Activated effector memory CD4-positive, alpha-beta T cell treated with Interleukin-2 at 50 U/mL for 16 hours (primary cell): Measurements from ENCODE around the gene STMN3.

Experiments
- DNase-seq: peaks from one replicate; pipeline ENCODE4 v3.0.0-alpha.2; 2020

Gene STMN3

GRCh38 chr20:63606686-63607085, 46.5 kb downstream of the STMN3 start:
- no peak for DNase-seq

- DNase-seq: no peak
Observed at GRCh38 chr20:63602321-63602720, 50.9 kb downstream of the STMN3 start.

DNA sequence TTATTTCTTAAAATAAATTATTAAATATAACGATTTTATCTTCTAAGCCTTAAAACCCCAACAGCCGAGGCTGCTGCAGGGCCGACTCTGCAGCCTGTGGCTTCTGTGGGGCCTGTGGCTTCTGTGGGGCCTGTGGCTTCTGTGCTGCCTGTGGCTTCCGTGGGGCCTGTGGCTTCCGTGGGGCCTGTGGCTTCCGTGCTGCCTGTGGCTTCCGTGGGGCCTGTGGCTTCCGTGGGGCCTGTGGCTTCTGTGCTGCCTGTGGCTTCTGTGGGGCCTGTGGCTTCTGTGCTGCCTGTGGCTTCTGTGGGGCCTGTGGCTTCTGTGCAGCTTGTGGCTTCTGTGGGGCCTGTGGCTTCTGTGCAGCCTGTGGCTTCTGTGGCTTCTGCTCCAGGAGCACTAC, 51.5 kb downstream of the STMN3 start:
- DNase-seq: peak; percentile 25

DNA sequence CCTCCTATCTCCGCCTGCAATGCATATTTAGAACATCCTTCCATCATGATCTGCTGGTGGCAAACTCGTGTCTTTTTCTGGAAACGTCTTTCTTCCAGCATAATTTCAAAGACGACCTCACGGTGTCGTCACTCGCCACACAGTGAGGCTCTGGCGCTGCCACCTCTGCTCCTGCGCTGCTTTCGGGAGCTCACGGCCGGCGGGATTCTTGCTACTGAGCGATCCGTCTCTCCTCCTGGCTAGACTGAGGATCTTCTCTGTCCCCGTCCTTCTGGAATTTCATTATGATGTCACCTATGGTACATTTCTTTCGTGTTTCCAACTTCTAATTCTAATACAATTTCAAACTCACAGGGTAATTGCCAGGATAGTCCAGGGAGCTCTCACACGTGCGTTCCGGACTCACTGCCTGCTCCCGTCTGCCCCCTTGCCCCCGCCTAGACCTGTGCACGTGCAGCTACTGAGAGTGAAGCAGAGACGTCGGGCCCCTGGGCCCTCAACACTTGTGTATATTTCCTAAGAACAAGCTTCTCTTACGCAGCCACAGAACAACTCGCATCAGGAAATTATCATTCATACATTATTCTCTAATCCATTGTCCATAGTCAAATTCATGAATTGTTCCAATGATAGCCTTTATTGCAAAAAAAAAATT, 53.7 kb downstream of the STMN3 start:
- DNase-seq: no peak

GRCh38 chr20:63598479-63599395, 54.5 kb downstream of the STMN3 start:
- no peak for DNase-seq

DNA sequence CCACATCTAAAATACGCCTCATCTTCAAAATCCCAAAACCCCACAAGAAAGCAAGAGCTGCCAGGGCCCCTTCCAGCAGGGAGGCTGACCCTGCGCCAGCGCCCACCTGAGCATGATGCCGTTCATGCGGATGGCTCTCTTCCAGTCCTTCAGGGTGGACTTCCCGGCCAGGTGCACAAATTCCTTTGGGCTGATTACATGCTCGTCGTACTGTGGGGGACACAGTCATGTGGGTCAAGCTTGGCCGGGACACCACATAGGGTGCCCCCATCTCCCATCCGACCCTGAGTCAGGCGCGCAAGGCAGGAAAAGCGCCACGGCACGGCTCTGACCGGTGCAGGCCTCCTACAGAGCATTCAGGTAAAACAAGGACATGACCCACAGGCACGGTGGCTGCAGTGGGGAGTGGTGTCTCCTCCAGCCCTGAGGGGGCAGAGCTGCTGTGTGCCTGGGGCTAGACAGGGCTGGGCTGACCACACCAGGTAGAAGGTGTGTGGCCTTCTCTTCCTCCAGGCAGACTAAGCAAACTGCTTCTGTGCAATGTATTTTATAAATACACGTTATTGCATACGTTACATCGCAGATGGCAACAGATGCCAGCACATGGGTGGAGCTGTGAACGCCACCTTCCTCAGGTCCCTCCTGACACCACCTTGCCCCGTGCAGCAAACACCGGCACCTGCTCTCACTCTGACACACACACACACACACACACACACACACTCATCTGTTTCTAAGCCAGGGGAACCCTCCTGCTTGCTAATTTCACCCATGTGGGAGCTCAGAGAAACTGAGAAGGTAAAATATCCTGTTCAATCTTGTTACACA, 55.4 kb downstream of the STMN3 start:
- DNase-seq: no peak

DNA sequence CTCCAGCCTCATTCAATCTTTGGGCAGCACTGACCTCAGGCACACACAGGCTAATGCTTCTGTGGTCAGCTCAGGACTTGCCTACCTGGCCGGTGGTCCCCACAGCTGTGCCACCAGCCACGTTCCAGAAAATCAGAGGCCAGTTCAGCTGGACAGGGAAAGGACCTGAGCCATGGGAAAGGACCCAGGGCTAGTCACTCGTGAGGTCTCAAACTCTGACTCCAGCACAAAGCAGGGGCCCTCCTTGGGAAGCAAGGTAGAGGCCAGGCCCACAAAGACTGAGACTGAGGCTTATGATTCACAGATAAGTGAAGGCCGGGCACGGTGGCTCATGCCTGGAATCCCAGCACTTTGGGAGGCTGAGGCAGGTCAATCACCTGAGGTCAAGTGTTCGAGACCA, 56.8 kb downstream of the STMN3 start:
- DNase-seq: no peak

GRCh38 chr20:63595416-63596127, 57.7 kb downstream of the STMN3 start:
- DNase-seq: no peak

DNA sequence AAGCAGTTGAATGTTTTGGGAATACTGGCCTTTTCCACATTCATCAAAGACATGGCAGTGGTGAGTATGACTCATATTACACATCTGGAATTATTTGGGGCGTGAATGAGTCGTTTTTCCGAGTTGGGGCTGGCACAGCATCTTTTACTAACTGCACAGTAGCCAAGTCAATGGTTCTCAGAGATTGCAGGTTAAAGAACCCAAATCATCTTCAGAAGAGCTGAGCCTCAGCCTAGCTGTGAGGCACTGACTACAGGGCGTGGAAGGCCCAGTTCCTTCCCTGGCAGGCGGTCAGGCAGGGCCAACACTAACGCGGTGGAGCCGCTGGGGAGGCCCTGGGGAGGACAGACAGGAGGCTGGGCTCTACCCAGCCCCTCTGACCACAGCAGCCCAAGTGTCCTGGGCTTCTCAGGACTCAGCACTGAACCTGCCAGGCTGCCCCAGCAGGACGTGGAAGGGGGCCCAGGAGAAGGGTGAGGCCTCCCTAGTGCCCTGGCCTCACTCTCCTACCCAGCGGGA, 59.1 kb downstream of the STMN3 start:
- DNase-seq: no peak

- DNase-seq: no peak
Observed at GRCh38 chr20:63592661-63593060, 60.6 kb downstream of the STMN3 start.

DNA sequence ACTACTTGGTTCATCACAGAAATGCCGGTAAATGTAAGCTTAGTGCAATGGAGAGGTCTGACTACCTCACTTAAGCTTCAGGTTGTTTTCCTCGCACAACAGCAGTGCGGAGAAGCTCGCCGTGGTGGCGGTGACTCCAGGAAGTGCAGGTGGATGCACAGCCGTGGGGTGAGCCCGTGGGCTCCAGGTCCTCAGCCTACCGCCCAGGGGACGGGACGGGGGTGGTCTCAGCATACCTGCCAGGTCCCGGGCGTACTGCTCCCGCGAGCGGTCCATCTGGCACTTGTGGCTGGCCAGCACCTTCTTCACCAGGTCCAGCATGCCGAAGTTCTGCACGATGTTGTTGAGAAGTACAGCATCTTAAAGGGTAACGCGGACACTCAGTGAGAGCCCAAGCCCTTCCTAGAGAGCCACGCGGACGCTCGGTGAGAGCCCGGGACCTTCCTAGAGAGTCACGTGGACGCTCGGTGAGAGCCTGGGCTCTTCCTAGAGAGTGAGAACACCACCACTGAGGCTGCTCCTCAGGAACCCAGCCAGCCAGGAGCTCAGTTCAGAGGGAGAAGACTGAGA, 61.4 kb downstream of the STMN3 start:
- no peak for DNase-seq

DNA sequence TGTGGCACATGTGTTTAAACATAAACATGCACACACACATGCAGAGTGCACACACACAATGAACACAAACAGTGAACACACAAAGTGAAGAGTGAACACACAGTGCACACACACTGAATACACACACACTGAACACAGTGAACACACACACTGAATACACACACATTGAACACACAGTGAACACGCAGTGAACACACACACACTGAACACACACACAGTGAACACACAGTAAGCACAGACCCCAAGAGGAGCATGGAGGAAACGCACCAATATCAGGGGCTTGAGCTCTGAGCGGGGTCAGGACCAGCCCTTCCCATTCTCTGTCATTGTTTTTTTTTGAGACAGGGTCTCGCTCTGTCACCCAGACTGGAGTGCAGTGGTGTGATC, 62.1 kb downstream of the STMN3 start:
- no peak for DNase-seq

- DNase-seq: no peak
Observed at GRCh38 chr20:63590218-63591146, 62.7 kb downstream of the STMN3 start.
